GM18511 (cell line): ENCODE results near the gene CIAO2A.
"Not testable (repeated sequence)": the region's sequence is repeated elsewhere in the genome, so short reads cannot be mapped to it uniquely, and the experiment has no call there.

ENCODE experiments used
- ATAC-seq: cut with Tn5 transposase; IDR thresholded peaks from one replicate; pipeline ENCODE4 v1.9.1; 2021; ENCODE audit warnings: mild to moderate bottlenecking, moderate library complexity; ENCODE audit not compliant: unreplicated experiment

The CIAO2A gene

DNA sequence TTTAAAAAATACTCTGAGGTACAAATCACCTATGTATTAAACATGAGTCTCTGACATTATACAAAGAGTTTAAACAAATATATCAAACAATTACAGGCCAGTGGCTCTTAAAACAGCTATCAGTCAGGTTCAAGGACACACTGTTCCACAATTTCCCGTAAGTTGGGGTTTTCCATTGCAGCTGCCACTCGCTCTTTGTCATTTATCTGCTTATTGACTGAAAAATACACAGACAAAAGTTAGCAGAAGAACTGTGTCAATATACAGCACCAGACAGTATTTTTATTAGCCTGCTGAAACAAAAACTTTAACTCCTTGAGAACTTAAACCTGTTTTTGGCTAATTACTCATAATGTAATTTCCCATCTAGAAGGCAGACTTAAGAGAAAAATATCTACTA lies 20.8 kb downstream of the CIAO2A start:
- no peak for ATAC-seq

DNA sequence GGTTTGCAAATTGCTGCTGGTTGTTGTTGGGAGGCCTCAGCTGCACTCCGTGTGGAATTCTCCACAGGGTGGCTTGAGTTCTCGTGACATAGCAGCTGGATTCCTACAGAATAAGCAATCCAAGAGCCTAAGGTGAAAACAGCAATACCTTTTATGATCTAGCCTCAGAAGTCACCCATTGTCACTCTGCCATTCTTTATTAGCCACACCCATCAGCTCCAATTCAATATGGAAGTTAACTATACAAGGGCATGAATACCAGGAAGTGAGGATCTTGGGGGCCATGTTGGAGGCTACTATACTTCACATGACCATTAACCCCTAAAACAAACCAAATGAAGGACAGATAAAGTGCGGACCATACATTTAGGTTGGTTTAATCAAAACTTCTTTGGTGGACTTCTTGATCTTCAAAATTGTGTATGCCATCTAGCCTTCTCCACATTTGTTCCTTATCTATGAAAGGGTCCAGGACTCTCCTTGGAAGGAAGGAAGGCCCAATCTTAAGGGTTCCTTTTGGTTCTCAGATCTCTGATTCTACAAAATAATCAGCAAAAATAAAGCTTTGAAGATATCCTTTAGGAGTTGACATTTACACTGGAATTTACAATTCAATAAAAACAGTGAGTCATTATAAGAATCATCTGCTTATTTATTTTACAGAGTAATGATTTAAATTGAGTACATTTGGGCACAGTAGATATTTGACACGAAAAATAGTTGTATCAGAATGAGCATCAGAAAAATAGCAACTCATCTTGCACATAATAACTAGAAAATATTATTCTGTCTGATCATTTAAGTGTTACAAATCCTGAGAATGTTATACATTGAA lies 21.5 kb downstream of the CIAO2A start:
- ATAC-seq: no peak

- ATAC-seq: no peak
Observed at GRCh38 chr15:64070965-64071851, 22.4 kb downstream of the CIAO2A start.

DNA sequence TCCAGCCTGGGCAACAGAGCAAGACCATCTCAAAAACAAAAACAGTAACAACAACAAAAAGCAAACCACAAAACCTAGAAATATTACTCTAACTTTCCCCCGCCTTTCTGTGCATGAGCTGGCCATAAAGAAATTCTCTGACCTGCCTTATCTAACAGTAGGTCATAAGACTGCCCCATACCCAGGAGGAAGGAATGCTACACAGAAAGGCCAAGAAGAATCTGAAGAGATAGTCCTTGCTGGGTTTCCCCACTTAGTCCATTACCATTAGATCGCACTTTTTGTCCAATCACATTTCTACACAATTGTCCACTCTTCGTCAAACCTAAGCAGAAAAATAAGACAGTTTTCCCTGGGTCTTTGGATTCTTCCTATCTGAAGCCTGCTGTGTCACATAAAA lies 23.5 kb downstream of the CIAO2A start:
- no peak for ATAC-seq

- no peak for ATAC-seq
Observed at GRCh38 chr15:64068133-64068532, 25.5 kb downstream of the CIAO2A start.

- no peak for ATAC-seq
Observed at GRCh38 chr15:64067564-64068030, 26.0 kb downstream of the CIAO2A start.

DNA sequence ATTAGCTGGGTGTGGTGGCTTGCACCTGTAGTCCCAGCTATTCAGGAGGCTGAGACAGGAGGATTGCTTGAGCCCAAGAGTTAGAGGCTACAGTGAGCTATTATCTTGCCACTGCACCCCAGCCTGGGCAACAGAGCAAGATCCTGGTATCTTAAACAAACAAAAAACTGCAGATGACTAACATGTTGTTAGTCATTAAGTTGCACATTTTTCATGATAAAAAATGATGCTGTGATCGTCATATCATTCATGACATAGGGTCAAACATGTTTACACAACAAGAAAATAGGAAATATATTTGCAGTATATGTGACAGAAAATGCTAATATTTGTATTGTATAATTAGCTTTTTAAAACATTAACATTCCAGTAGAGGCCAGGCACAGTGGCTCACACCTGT lies 27.2 kb downstream of the CIAO2A start:
- no peak for ATAC-seq

- ATAC-seq: no peak
Observed at GRCh38 chr15:64060716-64061115, 32.9 kb downstream of the CIAO2A start.

DNA sequence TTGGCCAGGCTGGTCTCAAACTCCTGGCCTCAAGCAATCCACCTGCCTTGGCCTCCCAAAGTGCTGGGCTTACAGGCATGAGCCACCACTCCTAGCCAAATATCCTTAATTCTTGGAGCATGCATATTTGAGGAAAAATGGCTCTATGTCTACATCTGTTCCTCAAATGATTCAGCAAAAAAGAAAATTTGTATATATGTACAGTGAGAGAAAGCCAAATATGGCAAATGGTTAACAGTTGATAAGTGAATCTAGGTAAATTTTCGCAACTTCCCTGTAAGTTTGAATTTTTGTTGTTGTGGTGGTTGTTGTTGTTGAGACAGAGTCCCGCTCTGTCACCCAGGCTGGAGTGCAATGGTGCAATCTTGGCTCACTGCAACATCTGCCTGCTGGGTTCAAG lies 34.5 kb downstream of the CIAO2A start:
- ATAC-seq: not testable (repeated sequence)

DNA sequence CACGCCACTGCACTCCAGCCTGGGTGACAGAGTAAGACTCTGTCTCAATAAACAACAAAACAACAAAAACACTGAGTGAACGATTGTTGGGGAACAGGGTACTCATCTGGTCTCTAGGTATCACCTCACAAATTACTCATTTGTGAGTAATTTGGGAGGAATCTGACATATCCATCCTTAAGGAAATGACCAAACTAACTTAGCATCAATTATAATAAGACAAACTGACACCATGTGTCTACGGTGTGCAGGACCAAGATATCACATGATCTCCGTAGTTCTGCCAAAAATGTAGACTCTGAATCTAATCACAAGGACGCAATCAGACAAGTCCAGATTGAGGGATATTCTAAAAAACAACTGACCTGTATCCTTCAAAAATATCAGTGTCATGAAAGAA lies 35.4 kb downstream of the CIAO2A start:
- no peak for ATAC-seq

- not testable (repeated sequence) for ATAC-seq
Observed at GRCh38 chr15:64053674-64054073, 40.0 kb downstream of the CIAO2A start.

GRCh38 chr15:64052925-64053491 lies 40.6 kb downstream of the CIAO2A start:
- ATAC-seq: no peak

DNA sequence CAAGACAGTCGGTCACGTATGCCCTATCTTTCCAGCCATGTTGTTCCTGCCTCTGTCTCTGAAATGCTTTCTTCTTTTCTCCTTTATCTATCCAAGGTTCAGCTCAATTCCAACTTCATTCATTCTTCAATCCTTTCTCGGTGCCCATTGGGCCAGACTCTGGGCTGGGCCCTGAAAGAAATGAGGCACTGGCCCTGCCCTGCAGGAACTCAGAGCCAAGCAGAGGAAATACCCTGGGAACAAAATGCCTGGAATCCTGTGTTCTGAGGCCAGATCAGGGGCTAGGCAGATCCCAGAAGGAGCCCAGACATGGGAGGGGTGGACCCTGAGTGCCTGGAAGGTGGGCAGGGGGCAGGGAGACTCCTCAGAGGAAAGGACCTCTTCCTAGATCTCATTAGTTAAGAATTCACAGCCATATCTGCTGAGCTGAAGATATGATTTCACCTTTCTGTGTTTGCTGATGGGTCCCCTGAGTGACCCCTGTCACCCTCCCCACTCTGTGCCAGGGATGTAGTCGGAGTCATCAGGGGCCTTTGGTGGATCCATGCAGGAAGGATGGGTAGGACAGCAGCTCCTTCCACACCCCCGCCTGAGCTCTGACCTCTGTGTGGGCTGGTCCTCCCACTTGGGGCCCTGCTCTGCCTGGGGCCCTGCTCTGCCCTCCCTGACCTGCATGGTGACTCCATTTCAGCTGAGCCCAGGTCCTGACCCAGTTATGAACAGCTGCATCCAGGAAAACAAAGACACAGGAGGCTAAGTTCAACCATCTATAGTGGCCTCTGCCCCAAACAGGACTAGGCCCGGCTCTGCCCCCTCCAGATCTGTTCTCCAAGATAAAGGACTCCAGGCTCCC lies 42.0 kb downstream of the CIAO2A start:
- ATAC-seq: no peak

GRCh38 chr15:64051093-64051402 lies 42.6 kb downstream of the CIAO2A start:
- no peak for ATAC-seq

DNA sequence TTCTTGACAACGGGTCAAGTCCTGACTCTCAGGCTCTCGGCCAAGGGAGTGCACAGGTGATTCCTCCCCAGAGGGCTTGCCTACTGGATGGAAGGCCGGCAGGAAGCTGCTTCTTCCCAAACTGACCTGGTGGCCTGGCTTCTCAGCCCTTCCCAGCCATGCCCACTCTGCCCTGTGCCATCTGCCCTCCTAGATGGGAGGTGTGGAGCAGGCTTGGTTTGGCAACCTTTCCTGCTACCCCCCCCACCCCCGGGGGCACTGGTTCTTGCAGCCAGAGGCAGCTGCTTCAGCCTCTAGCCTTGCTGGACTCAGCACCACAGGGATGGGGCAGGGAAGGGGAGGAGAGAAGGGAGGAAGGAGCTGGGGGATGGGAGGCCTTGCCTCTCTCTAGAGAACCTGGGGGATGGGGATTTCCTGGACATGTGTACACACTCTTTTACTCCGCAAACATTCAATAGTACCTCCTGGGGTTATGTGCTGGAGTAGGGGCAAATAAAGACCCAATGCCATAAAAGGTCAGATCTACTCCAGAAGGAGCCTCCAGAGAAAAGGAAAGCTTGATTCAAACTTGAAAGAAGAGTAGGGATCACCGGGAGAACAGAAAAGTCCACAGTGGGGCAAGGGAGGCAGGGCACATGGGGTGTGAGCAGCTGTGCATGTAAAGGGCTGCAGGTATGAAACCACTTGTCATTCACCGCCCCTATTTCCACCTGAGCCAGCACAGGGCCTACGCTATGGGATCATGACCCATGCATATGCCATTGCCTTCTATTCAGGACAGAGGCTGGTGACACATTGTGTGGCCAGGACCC lies 43.2 kb downstream of the CIAO2A start:
- no peak for ATAC-seq

- ATAC-seq: no peak
Observed at GRCh38 chr15:64048781-64049460, 44.7 kb downstream of the CIAO2A start.

DNA sequence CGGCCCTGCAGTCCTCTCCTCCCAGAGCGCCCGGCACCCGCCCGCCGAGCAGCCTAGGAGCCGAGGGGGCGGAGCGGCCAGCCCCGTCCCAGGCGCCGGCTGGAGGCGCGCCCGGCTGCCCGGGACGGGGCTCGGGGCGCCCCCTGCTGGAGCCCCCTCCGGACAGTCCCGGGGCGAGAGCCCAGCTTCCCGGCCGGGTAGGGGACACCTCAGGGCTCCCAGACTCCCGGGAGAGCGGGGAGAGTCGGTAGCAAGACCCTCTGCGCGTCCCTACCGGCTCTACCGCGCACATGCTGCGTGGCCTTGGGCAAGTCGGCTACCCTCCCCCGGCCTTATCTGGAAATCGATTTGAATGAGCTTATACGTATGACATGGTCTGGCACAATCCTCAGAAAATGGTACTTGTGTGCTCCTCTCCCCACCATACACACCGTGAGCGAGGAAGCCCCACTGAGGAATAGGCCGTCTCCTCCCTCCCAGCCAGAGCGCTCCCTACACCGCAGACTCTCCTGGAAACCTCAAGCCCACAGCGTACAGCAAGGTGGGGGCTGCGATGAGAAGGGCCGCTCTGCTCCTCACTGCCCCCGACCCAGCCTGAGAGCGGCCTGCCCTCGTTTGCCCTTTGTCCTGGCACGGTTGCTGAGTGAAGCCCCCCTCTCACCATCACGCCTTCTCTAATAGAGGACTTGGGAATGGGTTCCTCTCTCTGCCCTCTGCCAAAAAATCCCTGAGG lies 47.1 kb downstream of the CIAO2A start, which contains the start of gene DAPK2:
DAPK2 (minus strand) TSS at position 65 of the 733 bp plus-strand sequence. CDS start 6,224 bp downstream, outside the sequence.
- peak; percentile 69 for ATAC-seq

GRCh38 chr15:64045774-64046420 lies 47.7 kb downstream of the CIAO2A start:
- ATAC-seq: peak; percentile 23
